Mucosa of rectum (tissue), 2 donors: ENCODE data around the gene PLIN5.
"Not testable (repeated sequence)": the region's sequence is repeated elsewhere in the genome, so short reads cannot be mapped to it uniquely, and the experiment has no call there.

ENCODE experiments used
- H3K27ac ChIP-seq, 2 donors: one replicate each; pipeline ENCODE4 v1.7.0; 2013; ENCODE audit warnings: inconsistent platforms in 2 of 2, low read depth in 2 of 2, low read length in 2 of 2
- H3K27me3 ChIP-seq, 2 donors: one replicate each; pipeline ENCODE4 v1.7.0; 2013; ENCODE audit warnings: low read length in 2 of 2; ENCODE audit not compliant: control insufficient read depth in 2 of 2, insufficient read depth in 2 of 2
- H3K36me3 ChIP-seq, 2 donors: one replicate each; pipeline ENCODE4 v1.7.0; 2013; ENCODE audit warnings: low read length in 2 of 2; ENCODE audit not compliant: control insufficient read depth in 2 of 2, insufficient read depth in 2 of 2
- H3K4me1 ChIP-seq, 2 donors: one replicate each; pipeline ENCODE4 v1.7.0; 2013; ENCODE audit warnings: low read length in 2 of 2, mild to moderate bottlenecking in 1 of 2; ENCODE audit not compliant: control insufficient read depth in 2 of 2, insufficient read depth in 2 of 2
- H3K4me3 ChIP-seq, 2 donors: one replicate each; pipeline ENCODE4 v1.7.0; 2013; ENCODE audit warnings: low read length in 2 of 2
- H3K9ac ChIP-seq, 2 donors: one replicate each; pipeline ENCODE4 v1.7.0; 2013; ENCODE audit warnings: low read length in 2 of 2, low read depth in 1 of 2, mild to moderate bottlenecking in 1 of 2
- H3K9me3 ChIP-seq, 2 donors: one replicate each; pipeline ENCODE4 v1.7.0; 2013; ENCODE audit warnings: low read length in 2 of 2; ENCODE audit not compliant: control insufficient read depth in 2 of 2
- donor health status: healthy.
- donor health status: Normal muscosa, but diverticular disease.

PLIN5 gene

DNA sequence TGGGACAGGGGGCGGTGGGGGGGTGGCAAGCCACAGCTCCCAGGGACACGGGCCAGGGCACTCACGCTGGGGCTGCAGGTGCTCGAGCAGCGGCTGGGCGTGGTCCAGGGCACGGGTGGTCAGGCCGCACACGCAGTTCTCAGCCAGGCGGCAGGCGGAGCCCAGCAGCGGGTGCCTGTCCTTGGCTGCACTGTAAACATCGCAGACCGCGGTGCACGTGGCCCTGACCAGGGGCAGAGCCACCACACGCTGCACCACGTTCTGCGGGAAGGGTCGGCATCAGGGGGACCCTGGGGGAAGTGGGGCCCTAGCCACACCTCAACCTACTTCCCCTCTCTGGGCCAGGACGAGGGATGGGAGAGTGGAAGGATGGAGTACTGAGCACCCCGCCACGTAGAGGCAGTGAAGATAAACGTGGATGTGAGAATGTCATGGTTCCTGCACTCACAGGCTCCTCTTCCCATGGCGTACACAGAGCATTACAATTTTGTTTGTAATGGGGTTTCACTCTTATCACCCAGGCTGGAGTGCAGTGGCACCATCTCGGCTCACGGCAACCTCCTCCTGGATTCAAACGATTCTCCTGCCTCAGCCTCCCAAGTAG is 3.4 kb downstream of the PLIN5 start:
- Histone ChIP-seq H3K9me3 (no peaks in the 10 kb centered on the region), H3K4me1 (peaks cover 3 to 8% of the 10 kb centered on the region in 2 donors), H3K4me3 (no peak overlapping the region), H3K36me3 (no peaks in the 10 kb centered on the region), H3K9ac (no peak overlapping the region), H3K27ac (no peak overlapping the region), H3K27me3 (peaks cover 0 to 5% of the 10 kb centered on the region in 2 donors)

DNA sequence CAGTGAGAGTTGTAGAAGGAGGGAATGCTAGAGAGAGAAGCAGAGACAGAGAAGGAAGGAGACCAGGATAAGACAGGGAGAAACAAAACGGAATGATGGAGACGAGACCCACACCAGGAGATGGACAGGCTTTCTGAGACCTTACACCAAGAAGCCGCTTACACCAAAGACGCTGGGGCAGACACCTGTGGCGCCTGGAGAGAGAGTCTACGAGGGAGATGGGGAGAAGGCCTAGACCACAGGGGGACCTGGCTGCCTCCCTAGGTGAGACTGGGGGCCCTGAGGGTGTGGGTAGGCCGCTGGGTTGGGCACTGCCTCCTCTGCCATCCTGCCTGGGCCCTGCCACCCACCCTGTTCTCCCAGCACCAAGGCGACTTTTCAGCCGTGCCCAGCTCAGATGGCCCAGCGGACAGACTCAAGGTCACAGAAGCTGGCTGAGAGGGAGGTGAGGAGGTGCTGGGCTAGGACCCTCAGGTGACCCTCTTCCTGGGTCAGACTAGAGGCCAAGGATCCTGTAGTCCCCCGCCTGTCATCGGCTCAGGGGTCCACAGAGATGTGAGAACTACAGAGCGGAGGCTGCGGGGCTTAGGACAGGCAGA is 5.0 kb downstream of the PLIN5 start:
- H3K27ac ChIP-seq: no peak overlapping the region
- no peaks in the 10 kb centered on the region for H3K4me1 ChIP-seq
- no peak overlapping the region for H3K4me3 ChIP-seq
- no peaks in the 10 kb centered on the region for H3K36me3 ChIP-seq
- H3K9ac ChIP-seq: no peak overlapping the region
- no peaks in the 10 kb centered on the region for H3K9me3 ChIP-seq
- no peaks in the 10 kb centered on the region for H3K27me3 ChIP-seq

DNA sequence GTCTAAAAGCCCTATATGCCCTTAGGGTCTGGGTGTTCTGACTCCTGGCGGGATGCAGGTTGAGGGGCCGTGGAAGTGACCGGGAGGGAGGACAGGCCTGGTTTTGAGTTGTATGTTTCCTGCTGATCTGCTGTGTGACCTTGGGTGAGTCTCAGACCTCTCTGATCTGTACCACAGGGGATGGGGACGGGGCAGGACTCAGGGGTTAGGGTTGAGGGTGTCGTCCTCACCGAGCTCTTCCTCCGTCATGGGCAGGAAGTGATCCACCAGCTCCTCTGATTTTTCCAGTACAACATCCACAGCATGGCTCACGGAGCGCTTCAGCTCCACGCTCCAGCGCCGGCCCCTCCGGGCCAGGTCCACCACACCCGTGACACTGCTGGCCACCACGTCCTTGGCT is 6.2 kb downstream of the PLIN5 start:
- no peaks in the 10 kb centered on the region for H3K36me3 ChIP-seq
- no peaks in the 10 kb centered on the region for H3K9me3 ChIP-seq
- no peaks in the 10 kb centered on the region for H3K4me1 ChIP-seq
- no peak overlapping the region for H3K4me3 ChIP-seq
- H3K9ac ChIP-seq: no peak overlapping the region
- no peak overlapping the region for H3K27ac ChIP-seq
- no peaks in the 10 kb centered on the region for H3K27me3 ChIP-seq

DNA sequence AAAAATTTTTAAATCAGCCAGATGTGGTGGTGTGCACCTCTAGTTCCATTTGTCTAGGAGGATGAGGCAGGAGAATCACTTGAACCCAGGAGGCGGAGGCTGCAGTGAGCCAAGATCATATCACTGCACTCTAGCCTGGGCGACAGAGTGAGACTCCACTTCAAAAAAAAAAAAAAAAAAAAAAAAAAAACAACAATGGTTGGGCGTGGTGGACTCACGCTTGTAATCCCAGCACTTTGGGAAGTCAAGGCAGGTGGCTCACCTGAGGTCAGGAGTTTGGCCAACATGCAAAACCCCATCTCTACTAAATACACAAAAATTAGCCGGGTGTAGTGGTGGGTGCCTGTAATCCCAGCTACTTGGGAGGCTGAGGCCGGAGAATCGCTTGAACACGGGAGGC is 7.6 kb downstream of the PLIN5 start:
- not testable (repeated sequence) for H3K27ac ChIP-seq, H3K27me3 ChIP-seq, H3K9me3 ChIP-seq, H3K9ac ChIP-seq, H3K4me1 ChIP-seq, H3K4me3 ChIP-seq, H3K36me3 ChIP-seq

DNA sequence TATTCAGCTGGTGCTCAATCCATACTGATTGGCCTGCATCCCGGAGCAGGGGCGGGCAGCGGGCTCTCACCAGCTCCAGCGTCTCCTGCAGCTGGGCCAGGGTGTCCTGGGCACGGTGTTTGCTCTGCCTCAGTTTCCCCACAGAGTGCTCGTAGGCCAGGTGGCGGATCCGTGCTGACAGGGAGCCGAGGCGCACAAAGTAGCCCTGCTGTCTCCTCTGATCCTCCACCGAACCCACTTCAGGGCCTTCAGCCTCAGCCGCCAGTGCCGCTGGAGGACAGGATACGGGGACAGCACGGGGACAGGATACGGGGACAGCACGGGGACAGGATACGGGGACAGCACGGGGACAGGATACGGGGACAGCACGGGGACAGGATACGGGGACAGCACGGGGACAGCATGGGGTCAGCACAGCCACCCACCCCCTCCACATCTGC is 9.4 kb downstream of the PLIN5 start:
- Histone ChIP-seq H3K4me1 (no peaks in the 10 kb centered on the region), H3K36me3 (no peaks in the 10 kb centered on the region), H3K9me3 (no peaks in the 10 kb centered on the region), H3K4me3 (no peak overlapping the region), H3K27me3 (no peaks in the 10 kb centered on the region), H3K27ac (no peak overlapping the region), H3K9ac (no peak overlapping the region)

DNA sequence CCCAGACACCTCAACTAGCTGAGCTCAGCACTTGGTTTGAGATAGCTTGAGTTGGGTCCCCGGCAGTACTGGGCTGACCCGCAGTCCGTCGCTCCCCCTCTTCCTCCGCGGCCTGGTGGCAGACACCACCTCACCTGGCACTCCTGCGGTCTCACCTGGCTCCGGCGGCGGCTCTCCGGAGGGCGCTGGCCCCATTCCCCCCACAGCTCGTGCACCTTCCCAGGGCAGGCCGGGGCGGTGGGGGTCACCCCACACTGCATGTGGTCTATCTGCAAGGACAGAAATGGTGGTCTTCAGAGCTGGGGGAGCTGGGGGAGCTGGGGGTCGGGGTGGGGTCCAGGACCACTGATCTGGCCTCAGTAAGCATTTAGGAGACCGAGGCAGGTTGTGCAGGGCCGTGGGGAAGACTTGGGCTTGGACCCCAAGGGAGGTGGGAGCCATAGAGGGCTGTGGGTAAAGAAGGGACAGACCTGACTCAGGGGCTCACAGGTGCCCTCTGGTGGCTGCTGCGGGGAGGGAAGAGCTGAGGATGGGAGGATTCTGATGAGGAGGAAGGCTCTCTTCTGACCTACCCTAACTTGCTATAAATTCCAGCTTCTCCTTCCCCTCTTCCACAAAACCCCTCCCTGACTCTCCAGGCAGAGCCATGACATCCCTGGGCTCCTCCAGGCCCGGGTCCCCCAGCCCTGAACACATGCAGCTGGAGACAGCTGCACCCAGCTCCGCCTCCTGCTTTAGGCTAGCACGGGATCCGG is 10.0 kb downstream of the PLIN5 start:
- H3K9ac ChIP-seq: no peak overlapping the region
- no peaks in the 10 kb centered on the region for H3K4me1 ChIP-seq
- H3K9me3 ChIP-seq: no peaks in the 10 kb centered on the region
- no peak overlapping the region for H3K27ac ChIP-seq
- H3K36me3 ChIP-seq: no peaks in the 10 kb centered on the region
- no peaks in the 10 kb centered on the region for H3K27me3 ChIP-seq
- H3K4me3 ChIP-seq: no peak overlapping the region

DNA sequence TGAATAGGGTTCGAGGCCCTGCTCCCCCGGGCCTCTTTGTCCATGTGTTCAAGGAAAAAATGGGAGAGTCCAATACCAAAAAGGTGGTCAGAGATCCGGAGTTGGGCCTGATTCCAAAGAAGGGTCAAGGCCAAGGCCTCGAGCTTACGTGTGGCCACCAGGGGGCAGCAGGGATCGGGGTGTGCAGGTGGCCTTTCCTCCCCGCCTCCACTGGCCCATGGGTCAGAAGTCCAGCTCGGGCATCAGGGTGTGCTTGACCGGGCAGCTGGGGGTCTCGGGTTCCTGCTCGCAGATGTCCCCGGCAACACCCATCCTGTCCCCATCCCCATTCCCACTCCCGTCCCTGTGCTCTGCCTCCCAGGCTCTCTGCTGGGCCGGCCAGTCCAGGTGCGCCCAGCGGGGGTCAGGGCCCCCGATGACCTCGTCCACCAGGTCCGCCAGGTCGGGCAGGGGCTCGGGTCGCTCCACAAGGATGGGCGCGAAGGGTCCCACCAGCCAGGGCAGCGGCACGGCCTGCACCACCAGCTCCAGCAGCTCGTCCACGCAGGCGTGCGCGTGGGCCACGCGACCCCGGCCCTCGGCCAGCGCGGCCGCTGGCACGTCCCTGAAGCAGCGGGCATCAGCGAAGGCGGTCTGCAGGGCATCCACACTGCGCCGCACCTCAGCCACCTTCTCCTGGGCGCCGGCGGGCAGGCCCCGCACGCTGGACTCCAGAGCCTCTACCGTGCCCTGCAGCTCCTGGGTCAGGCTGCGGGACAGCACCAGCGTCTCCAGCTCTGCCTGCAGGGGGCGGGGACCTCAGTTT is 11.5 kb downstream of the PLIN5 start:
- H3K4me1 ChIP-seq: no peaks in the 10 kb centered on the region
- no peaks in the 10 kb centered on the region for H3K9me3 ChIP-seq
- no peaks in the 10 kb centered on the region for H3K27me3 ChIP-seq
- H3K36me3 ChIP-seq: no peaks in the 10 kb centered on the region
- H3K9ac ChIP-seq: no peak overlapping the region
- H3K4me3 ChIP-seq: no peak overlapping the region
- H3K27ac ChIP-seq: no peak overlapping the region

DNA sequence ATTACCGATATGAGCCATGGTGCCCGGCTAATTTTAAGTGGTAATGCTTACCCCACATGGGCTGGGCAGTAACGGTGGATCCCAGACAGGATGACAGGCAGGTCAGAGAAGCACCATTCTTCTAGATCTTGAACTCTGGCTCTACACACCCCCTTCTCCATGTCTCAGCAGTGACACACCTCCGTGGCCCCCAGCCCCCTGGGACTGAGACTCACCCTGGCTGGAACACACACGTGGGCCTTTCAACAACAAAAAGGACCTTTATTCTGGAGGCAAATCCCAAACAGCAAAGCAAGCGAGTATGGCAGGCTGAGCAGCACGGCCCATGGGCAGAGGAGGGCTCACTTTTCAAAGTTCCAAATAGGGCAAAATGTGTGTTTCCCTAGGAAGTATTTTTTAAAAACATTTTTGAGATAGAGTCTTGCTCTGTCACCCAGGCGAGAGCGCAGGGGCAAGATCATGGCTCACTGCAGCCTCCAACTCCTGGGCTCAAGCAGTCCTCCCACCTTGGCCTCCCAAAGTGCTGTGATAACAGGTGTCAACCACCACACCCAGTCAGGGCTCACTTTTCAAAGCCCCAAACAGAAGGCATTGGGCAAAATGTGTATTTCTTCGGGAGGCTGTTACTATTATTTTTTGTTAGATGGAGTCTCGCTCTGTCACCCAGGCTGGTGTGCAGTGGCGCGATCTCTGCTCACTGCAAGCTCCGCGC is 12.6 kb downstream of the PLIN5 start:
- H3K36me3 ChIP-seq: no peaks in the 10 kb centered on the region
- H3K4me3 ChIP-seq: no peak overlapping the region
- no peaks in the 10 kb centered on the region for H3K9me3 ChIP-seq
- no peak overlapping the region for H3K27ac ChIP-seq
- H3K4me1 ChIP-seq: no peaks in the 10 kb centered on the region
- H3K9ac ChIP-seq: no peak overlapping the region
- H3K27me3 ChIP-seq: no peaks in the 10 kb centered on the region

DNA sequence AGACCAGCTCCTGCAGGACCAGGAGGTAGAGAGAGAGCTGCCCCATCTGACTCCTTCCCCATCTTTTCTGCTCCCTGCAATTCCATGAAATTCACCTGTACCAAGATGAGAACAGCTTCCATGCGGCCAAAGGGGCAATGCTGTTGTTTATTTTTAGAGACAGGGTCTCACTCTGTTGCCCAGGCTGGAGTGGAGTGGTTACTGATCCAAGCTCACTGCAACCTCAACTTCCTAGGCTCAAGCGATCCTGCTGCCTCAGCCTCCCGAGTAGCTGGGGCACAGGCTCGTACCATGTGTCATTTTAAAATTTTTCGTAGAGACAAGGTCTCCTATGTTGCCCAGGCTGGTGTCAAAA is 13.2 kb downstream of the PLIN5 start:
- Histone ChIP-seq H3K9ac (no peak overlapping the region), H3K4me1 (no peaks in the 10 kb centered on the region), H3K9me3 (no peaks in the 10 kb centered on the region), H3K4me3 (no peak overlapping the region), H3K27ac (no peak overlapping the region), H3K27me3 (no peaks in the 10 kb centered on the region), H3K36me3 (no peaks in the 10 kb centered on the region)
